PFSK-1 (cell line): Measurements from ENCODE around the gene FGF8.

ENCODE experiments used
- FOXP2 ChIP-seq: optimal IDR thresholded peaks from 2 replicates; pipeline ENCODE3; 2011; ENCODE audit warnings: borderline replicate concordance, control low read depth, inconsistent platforms; ENCODE audit not compliant: insufficient read depth; ENCODE audit errors: extremely low read length, extremely low read depth
- POLR2AphosphoS5 ChIP-seq: IDR thresholded peaks from 2 replicates; pipeline ENCODE4 v1.6.1; 2012; ENCODE audit warnings: low read depth, mild to moderate bottlenecking, control low read depth, low read length, moderate library complexity
- SIN3A ChIP-seq: IDR thresholded peaks from 2 replicates; pipeline ENCODE4 v1.6.1; 2012; ENCODE audit warnings: mild to moderate bottlenecking, low read length, moderate library complexity, borderline replicate concordance; ENCODE audit not compliant: insufficient read depth
- TAF1 ChIP-seq: IDR thresholded peaks from 2 replicates; pipeline ENCODE4 v1.6.1; 2012; ENCODE audit warnings: low read length, control low read depth, borderline replicate concordance; ENCODE audit not compliant: insufficient read depth
- TF ChIP-seq, protein P1 (sequence below), 2 experiments: IDR thresholded peaks; 2 replicates each; pipeline versions ENCODE4 v1.6.1 to v1.8.0; 2011 to 2012; ENCODE audit warnings: low read depth in 2 of 2, low read length in 2 of 2, control low read depth in 1 of 2, inconsistent platforms in 1 of 2, mild to moderate bottlenecking in 1 of 2, moderate library complexity in 1 of 2; ENCODE audit not compliant: insufficient read depth in 1 of 2

Gene FGF8

DNA sequence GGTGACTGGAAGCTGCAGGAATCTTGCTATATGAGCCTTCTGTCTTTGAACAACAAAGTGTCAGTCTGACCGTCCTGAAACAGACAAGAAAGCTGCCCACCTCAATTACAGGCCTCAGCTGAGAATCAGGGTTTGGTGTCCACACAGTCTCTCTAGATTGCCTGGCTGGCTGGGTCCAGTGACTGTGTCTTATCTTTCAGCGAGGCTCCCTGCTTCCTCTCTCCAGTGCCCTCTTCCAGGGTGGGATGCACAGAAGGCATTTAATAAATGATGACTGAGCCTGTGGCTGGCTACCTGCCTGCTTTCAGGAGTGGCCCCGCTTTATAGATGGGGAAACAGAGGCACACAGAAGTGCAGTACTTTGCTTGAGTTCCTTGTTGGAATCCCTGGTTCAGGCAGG lies 27.4 kb downstream of the FGF8 start:
- TF ChIP-seq, protein P1, sequence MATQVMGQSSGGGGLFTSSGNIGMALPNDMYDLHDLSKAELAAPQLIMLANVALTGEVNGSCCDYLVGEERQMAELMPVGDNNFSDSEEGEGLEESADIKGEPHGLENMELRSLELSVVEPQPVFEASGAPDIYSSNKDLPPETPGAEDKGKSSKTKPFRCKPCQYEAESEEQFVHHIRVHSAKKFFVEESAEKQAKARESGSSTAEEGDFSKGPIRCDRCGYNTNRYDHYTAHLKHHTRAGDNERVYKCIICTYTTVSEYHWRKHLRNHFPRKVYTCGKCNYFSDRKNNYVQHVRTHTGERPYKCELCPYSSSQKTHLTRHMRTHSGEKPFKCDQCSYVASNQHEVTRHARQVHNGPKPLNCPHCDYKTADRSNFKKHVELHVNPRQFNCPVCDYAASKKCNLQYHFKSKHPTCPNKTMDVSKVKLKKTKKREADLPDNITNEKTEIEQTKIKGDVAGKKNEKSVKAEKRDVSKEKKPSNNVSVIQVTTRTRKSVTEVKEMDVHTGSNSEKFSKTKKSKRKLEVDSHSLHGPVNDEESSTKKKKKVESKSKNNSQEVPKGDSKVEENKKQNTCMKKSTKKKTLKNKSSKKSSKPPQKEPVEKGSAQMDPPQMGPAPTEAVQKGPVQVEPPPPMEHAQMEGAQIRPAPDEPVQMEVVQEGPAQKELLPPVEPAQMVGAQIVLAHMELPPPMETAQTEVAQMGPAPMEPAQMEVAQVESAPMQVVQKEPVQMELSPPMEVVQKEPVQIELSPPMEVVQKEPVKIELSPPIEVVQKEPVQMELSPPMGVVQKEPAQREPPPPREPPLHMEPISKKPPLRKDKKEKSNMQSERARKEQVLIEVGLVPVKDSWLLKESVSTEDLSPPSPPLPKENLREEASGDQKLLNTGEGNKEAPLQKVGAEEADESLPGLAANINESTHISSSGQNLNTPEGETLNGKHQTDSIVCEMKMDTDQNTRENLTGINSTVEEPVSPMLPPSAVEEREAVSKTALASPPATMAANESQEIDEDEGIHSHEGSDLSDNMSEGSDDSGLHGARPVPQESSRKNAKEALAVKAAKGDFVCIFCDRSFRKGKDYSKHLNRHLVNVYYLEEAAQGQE (IDR thresholded peaks at IDR 0.05; ENCODE audit: insufficient read depth in 1 of 2, low read depth in 2 of 2, low read length in 2 of 2): no peak
- TF ChIP-seq POLR2AphosphoS5 (no peak), SIN3A (no peak), TAF1 (no peak), FOXP2 (no peak)

DNA sequence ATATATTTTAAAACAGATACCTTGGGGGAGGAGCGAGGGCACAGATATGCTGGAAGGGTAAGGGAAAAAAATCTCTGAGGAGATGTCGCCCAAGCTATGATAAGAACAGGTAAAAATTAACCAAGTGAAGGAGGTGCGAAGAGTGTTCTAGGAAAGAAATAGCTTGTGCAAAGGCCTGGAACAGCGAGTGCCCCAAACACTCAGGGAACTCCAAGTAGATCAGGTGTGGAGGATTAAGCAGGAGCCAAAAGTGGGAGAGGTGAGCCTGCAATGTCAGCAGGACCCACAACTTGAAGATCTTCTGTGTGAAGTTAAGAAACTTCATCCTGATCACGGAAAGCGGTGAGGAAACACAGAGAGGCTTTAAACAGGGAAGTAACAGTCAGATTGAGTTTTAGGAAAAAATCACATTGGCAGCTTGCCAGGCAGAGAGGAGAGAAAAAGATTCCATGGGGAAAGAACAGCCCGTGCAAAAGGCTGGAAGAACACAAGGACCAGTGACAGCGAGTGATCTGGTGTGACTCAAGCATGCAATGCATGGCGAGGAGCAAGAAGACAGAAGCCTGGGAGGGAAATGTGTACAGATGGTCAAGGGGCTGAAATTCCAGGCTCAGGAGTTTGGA lies 30.7 kb downstream of the FGF8 start:
- no peak for TF ChIP-seq FOXP2
- TF ChIP-seq, protein P1 (IDR thresholded peaks at IDR 0.05; ENCODE audit: insufficient read depth in 1 of 2, low read depth in 2 of 2, low read length in 2 of 2): no peak
- no peak for TF ChIP-seq POLR2AphosphoS5
- TF ChIP-seq SIN3A: no peak
- TF ChIP-seq TAF1: no peak

DNA sequence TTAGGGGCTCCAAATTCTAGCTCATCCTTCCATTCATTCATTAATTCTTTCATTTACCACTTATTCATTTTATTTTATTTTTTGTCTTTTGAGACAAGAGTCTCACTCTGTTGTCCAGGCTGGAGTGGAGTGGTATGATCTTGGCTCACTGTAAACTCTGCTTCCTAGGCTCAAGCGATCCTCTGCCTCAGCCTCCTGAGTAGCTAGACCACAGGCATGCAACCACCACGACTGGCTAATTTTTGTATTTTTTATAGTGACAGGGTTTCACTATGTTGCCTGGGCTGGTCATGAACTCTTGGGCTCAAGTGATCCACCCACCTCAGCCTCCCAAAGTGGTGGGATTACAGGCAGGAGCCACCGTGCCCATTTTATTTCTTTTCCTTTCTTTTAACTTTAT lies 31.6 kb downstream of the FGF8 start:
- TF ChIP-seq POLR2AphosphoS5 (no peak), SIN3A (no peak), FOXP2 (no peak), TAF1 (no peak)
- TF ChIP-seq, protein P1 (IDR thresholded peaks at IDR 0.05; ENCODE audit: insufficient read depth in 1 of 2, low read depth in 2 of 2, low read length in 2 of 2): no peak

DNA sequence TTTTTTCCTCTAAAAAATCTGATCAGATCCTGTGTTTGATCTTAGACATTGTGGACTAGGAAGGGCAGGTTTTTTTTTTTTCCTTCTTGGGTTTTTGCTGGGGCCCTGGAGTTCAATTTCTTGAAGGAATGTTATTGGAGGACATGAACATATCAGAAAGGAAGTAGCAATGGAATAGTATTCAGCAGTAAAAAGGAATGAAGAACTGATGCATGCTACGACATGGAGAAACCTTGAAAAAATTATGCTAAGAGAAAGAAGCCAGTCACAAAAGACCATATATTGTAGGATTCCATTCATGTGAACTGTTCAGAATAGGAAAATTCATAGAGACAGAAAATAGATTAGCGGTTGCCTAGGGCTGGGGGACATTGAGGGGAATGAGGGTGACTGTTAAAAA lies 34.0 kb downstream of the FGF8 start:
- TF ChIP-seq TAF1: no peak

DNA sequence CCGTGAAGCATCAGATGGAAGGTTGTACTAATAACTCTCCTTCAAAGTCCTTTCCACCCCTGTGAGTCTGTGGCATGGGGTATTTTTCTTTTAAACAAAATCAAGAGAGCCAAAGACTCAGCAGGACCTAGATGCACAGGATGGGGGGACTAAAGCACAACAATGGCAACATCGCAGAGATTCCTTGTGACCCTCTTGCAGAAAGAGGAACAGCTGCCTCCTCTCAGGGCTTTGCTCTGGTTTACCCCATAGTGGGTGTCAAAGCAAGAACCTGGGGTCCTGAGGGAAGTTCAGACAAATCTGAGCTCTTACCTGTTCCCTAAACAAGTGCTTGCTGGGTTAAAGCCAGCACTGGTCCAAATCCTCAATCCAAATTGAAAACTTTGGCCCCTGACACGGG lies 39.2 kb downstream of the FGF8 start:
- TF ChIP-seq SIN3A: no peak
- no peak for TF ChIP-seq FOXP2
- TF ChIP-seq, protein P1 (IDR thresholded peaks at IDR 0.05; ENCODE audit: insufficient read depth in 1 of 2, low read depth in 2 of 2, low read length in 2 of 2): no peak
- no peak for TF ChIP-seq POLR2AphosphoS5
- TF ChIP-seq TAF1: no peak
